Erythroblast (primary cell): ENCODE results near the gene PIK3CA.

Experiments
- GATA1 ChIP-seq: IDR thresholded peaks from 2 replicates; pipeline ENCODE4 v1.6.1; 2011; ENCODE audit warnings: low read depth, mild to moderate bottlenecking, control low read depth, low read length, moderate library complexity
- POLR2A ChIP-seq: IDR thresholded peaks from 2 replicates; pipeline ENCODE4 v1.6.1; 2011; ENCODE audit warnings: mild to moderate bottlenecking, low read length

DNA sequence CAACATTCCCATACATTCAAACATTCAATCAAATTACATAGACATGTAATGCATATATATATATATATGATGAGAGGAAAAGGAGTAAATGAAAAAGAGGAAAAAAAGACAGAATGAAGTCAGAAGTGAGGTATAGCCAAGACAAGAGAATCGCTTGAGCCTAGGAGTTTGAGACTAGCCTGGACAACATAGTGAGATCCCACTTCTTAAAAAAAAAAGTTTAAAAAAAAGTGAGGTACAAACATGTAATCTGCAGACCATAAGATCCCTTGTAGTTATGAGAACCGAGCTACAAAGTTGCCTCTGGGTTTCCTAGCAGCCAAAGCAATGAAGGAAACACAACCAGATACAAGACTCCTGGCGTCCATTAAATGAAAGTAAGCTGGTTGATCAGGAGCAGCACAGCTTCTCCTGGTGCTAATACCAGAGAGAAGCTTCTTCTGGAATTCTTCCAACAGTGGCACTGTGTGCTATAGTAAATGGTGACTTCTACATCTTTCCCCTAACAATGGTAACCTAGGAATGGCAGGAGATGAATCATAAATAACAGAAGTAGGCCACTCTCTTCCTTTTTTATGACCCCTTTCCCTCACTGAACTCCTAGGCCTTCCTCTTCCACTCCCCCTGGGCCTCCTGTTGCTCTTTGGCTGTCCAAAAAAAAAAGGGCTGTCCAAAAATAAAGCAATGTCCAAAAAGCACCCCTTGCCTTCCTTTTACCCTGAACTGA, 99.3 kb downstream of the PIK3CA start:
- TF ChIP-seq POLR2A: no peak
- no peak for TF ChIP-seq GATA1
